Rectal smooth muscle tissue (tissue), 1 donor: ENCODE measurements around the gene DLL4.
A peak's percentile ranks its signal among the peaks of the same experiment; 100 is the strongest.

Experiments
- H3K27ac ChIP-seq: one replicate; pipeline ENCODE4 v1.7.0; 2013; ENCODE audit warnings: low read depth, low read length, inconsistent platforms
- H3K27me3 ChIP-seq: one replicate; pipeline ENCODE4 v1.7.0; 2013; ENCODE audit warnings: low read length; ENCODE audit not compliant: control insufficient read depth, insufficient read depth
- H3K36me3 ChIP-seq: one replicate; pipeline ENCODE4 v1.7.0; 2013; ENCODE audit warnings: low read length; ENCODE audit not compliant: control insufficient read depth, insufficient read depth
- H3K4me1 ChIP-seq: one replicate; pipeline ENCODE4 v1.7.0; 2013; ENCODE audit warnings: low read length; ENCODE audit not compliant: control insufficient read depth, insufficient read depth
- H3K4me3 ChIP-seq: one replicate; pipeline ENCODE4 v1.7.0; 2013; ENCODE audit warnings: low read length
- H3K9ac ChIP-seq: one replicate; pipeline ENCODE4 v1.7.0; 2013; ENCODE audit warnings: low read length

DLL4 gene

DNA sequence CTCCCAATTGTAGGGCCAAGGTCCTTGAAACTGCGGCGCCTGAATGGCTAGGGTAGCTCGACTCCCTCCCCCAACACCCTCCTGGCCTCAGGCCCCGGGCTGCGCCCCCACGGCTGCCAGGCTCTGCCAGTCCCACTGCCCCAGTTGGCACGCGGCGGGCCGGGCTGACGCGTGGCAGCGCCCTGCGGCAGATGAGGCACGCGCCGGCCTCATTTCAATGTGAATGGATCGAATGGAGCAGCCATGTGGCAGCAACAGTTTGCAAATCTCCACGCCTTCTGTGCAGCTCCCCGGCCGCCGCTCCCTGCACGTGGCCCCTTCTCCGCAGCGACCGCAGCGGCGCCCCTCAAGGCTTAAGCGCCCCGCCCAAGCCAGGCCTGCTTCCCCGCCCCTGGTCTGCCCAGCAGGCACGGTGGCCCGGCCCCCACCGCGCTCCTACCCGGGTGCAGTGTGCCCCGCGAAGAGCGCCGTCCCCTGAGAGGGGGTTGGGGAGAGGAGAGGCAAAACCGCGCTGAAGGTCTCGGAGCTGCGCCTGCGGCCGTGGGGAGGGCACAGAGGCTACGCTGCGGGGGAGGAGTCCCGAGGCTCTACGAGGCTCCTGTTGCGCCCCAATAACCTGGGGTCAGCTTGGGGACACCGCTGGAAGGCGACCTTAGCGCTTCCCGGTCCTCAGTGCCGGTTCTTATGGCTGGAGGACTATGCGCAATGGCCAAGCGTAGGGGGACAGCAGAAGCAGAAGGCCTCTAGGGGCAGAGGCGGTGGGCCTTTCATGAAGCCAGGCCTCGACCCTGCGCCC, 3.1 kb upstream of the DLL4 start:
- H3K36me3 ChIP-seq, result no peaks in the 10 kb centered on the region
- peak overlapping the region; percentile 44 for H3K4me3 ChIP-seq
- H3K9ac ChIP-seq, result no peak overlapping the region
- H3K4me1 ChIP-seq, result peaks cover 6% of the 10 kb centered on the region
- H3K27me3 ChIP-seq, result peaks cover 22% of the 10 kb centered on the region
- H3K27ac ChIP-seq, result no peak overlapping the region

DNA sequence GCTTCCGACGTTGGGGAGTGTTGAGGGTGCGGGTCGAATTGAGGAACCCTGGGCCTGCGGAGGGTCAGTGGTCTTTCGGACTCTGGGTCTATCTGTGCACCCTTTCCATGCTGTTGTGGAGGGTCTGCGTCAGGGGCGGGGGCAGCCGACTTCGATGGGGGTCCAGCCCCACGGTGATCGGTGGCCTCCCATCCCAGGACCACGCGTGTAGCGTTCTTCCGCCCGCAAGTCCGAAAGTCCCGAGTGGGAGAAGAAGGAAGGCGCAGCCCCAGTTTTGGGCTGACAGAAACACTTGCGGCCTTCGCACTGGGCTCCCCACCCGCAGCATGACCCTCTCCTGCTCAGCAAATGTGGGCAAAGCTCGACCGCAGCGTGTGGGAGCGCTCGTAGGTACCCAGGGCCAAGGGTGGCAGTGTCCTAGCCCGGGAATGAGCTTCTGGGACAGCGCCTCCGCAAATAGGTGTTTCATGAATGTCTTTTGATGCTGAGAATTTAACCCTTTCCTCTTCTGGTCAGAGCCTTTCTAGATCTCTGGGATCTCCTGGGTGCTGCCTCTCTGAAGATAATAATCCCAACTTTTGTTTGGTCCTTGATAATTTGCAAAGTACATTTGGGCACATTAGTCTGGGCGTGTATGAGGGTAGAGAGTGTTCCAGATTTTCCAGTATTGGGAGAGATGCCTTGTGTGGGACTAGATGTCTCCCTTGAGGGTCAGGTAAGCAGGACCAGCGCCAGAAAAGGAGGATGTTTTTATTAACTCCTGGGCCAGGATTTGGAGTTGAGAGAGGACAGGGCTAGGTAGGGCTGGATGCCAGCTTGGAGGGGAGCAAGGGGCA, 2.3 kb upstream of the DLL4 start:
- H3K4me3 ChIP-seq, result peak overlapping the region; percentile 44
- H3K4me1 ChIP-seq, result peaks cover 6% of the 10 kb centered on the region
- H3K9ac ChIP-seq, result no peak overlapping the region
- no peak overlapping the region for H3K27ac ChIP-seq
- H3K36me3 ChIP-seq, result no peaks in the 10 kb centered on the region
- H3K27me3 ChIP-seq, result peaks cover 29% of the 10 kb centered on the region

DNA sequence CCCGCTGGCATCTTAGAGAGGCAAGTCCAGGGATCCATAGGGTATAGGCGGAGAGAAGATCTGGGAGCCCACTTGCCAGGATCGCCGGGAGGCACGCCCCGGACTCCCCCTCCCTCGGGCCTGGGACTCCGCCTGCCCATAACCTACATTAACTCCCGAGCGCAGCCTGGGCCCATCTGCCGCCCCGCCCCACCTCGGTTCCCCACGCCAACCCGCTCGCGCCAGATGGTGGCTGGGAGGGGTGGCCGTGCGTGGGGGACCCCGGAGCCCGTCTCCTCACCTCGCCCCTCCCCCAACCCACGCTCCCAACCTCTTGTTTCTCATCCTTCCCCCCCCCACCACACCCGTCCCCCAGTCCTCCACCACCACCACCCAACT, 1.7 kb upstream of the DLL4 start:
- Histone ChIP-seq H3K4me1 (peaks cover 6% of the 10 kb centered on the region), H3K36me3 (no peaks in the 10 kb centered on the region), H3K9ac (no peak overlapping the region), H3K27ac (no peak overlapping the region), H3K4me3 (no peak overlapping the region), H3K27me3 (peaks cover 29% of the 10 kb centered on the region)

DNA sequence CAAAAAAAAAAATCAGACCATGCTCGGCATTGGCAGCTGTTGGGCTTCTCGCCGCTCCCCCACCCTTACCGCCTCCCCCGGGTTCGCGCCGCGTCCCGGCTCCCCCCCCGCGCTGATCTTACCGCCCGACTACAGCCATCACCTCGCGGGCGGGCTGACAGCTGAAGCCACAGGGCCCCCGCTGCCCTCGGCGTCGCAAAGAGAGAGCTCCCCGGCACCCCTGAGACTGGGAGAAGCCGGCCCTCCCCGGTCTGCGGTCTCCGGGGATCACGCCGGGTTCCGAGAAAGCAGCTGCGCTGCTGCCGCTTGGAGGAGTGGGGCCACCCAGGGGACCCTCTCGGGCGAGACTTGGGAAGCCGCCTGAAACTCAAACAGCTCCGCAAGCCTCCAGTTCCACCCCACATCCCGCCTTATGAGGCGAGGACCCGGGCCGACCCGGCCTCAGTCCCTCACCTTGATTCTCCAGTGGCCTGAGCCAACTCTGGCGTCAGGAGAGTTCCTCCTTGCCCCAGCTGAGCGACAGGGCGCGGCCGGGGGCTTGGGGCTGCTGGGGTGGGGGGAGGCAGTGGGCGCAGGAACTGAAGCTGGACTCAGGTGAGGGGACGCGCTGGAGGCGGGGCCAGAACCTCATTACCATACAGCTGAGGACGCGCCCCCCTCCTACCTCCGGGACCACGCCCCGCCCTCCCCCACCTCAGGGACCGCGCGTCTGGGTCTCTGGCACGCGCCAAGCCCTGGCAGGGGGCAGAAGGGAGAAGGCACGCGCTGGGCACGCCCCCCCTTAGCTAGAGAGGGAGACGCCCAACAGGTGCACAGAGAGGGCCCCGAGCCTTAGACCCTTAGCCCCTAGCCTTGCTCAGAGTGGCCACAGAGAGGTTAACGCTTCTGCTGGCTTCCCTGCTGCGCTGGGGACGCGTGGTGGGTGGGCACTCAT, 1.0 kb upstream of the DLL4 start:
- H3K4me3 ChIP-seq, result peak overlapping the region; percentile 79
- H3K27ac ChIP-seq, result no peak overlapping the region
- H3K27me3 ChIP-seq, result peaks cover 29% of the 10 kb centered on the region
- no peaks in the 10 kb centered on the region for H3K36me3 ChIP-seq
- no peak overlapping the region for H3K9ac ChIP-seq
- H3K4me1 ChIP-seq, result peaks cover 6% of the 10 kb centered on the region

DNA sequence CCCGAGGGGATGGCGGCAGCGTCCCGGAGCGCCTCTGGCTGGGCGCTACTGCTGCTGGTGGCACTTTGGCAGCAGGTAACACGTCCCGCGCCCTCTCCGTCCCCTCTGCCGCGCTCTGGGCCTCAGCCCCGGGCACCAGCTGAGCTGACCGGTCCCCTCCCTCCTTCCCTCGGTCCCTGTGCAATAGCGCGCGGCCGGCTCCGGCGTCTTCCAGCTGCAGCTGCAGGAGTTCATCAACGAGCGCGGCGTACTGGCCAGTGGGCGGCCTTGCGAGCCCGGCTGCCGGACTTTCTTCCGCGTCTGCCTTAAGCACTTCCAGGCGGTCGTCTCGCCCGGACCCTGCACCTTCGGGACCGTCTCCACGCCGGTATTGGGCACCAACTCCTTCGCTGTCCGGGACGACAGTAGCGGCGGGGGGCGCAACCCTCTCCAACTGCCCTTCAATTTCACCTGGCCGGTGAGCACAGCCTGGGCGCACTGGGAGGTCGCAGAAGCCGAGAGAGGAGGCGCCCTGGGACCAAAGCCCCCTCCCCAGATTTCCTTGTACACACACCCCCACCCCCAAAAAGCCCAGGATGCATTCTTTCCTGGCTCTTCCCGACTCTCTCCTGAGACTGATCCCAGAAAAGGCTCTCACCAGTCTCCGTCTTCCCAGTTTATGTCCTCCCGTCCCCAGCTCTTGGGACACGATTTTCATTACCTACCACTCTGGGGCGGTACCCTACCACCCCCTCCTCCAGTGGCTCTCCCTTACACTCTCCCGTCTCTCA, 705 bp downstream of the DLL4 start:
- H3K4me3 ChIP-seq, result peak overlapping the region; percentile 79
- no peak overlapping the region for H3K27ac ChIP-seq
- H3K4me1 ChIP-seq, result peaks cover 6% of the 10 kb centered on the region
- no peak overlapping the region for H3K9ac ChIP-seq
- H3K27me3 ChIP-seq, result peaks cover 29% of the 10 kb centered on the region
- H3K36me3 ChIP-seq, result no peaks in the 10 kb centered on the region

DNA sequence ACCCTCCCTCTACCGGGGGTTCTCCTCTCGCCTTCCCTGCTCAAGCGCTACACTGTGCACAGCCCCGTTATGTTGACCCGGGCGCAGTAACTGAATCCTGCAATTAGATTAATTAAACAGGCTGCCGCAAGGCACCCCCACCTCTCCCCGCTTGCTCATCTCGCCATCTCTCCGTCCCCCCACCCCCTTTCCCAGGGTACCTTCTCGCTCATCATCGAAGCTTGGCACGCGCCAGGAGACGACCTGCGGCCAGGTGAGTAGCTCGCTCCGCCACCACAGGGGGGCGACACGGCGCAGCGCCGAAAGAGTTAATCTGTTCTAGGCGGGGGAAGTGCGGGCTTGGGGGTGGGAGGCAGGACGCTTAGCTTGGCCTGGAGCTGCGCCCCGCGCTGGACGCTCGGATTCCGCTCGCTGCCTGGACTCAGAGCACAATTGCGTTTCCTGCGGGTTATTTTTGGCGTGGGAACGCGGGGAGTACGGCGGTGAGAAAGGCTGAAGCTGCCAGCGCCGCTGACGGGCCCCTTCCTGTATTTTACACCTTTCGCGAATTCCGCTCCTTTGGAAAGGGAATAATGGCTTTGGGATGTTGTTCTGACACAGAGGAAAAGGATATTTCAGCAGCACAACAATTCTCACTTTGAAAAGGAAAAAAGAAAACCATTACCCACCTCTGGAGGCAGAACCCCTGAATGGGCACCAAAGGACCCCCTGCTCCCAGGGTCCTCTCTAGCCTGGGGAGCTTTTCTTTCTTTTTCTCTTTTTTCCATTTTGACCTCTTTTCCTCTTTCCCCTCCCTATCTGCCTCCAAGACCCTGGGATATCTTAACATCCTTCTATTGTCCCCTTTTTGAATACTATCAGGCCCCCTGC, 1.5 kb downstream of the DLL4 start:
- peaks cover 29% of the 10 kb centered on the region for H3K27me3 ChIP-seq
- no peak overlapping the region for H3K27ac ChIP-seq
- peak overlapping the region; percentile 79 for H3K4me3 ChIP-seq
- H3K36me3 ChIP-seq, result peaks cover 4% of the 10 kb centered on the region
- peaks cover 6% of the 10 kb centered on the region for H3K4me1 ChIP-seq
- no peak overlapping the region for H3K9ac ChIP-seq

DNA sequence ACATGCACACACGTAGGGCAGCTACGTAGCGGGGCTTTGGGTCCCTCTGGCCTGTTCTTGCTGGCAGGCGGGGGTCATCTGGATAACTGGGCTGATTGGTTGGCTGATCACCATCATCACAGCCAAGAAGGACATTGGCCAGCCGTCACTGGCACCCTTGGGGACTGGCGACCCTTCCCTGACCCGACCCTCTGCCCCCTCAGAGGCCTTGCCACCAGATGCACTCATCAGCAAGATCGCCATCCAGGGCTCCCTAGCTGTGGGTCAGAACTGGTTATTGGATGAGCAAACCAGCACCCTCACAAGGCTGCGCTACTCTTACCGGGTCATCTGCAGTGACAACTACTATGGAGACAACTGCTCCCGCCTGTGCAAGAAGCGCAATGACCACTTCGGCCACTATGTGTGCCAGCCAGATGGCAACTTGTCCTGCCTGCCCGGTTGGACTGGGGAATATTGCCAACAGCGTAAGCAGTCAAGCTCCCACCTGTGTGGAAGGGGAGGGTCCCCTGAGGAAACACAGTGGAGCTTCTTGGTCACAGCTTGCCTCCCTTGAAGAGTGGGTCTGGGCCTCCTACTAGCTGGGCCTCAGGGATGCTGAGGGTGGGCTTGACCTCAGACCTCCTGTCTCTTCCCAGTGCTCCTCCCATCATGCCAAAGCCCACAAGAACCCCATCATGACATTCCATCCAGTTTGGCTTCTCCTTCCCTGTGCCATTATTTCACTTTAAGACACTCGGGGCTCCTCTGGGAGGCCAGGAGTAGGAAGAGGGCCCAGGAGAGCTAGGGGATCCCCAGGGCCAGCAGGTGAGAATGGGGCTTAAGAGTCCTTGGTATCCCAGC, 2.4 kb downstream of the DLL4 start:
- peaks cover 25% of the 10 kb centered on the region for H3K27me3 ChIP-seq
- H3K9ac ChIP-seq, result no peak overlapping the region
- peaks cover 4% of the 10 kb centered on the region for H3K36me3 ChIP-seq
- peak overlapping the region; percentile 79 for H3K4me3 ChIP-seq
- peaks cover 6% of the 10 kb centered on the region for H3K4me1 ChIP-seq
- no peak overlapping the region for H3K27ac ChIP-seq

DNA sequence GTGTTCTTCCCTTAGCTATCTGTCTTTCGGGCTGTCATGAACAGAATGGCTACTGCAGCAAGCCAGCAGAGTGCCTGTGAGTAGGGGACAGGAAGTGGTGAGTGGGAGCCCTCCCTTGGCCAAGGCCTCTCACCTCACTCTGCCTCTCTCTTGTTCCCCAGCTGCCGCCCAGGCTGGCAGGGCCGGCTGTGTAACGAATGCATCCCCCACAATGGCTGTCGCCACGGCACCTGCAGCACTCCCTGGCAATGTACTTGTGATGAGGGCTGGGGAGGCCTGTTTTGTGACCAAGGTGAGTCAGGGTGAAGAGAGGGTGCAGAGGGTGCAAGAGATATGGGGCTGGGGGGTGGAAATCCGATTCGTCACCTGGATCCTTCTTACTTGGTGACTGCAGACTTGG, 3.0 kb downstream of the DLL4 start:
- peaks cover 19% of the 10 kb centered on the region for H3K27me3 ChIP-seq
- H3K9ac ChIP-seq, result peak overlapping the region; percentile 17
- H3K27ac ChIP-seq, result no peak overlapping the region
- H3K36me3 ChIP-seq, result peaks cover 4% of the 10 kb centered on the region
- peaks cover 6% of the 10 kb centered on the region for H3K4me1 ChIP-seq
- peak overlapping the region; percentile 79 for H3K4me3 ChIP-seq

DNA sequence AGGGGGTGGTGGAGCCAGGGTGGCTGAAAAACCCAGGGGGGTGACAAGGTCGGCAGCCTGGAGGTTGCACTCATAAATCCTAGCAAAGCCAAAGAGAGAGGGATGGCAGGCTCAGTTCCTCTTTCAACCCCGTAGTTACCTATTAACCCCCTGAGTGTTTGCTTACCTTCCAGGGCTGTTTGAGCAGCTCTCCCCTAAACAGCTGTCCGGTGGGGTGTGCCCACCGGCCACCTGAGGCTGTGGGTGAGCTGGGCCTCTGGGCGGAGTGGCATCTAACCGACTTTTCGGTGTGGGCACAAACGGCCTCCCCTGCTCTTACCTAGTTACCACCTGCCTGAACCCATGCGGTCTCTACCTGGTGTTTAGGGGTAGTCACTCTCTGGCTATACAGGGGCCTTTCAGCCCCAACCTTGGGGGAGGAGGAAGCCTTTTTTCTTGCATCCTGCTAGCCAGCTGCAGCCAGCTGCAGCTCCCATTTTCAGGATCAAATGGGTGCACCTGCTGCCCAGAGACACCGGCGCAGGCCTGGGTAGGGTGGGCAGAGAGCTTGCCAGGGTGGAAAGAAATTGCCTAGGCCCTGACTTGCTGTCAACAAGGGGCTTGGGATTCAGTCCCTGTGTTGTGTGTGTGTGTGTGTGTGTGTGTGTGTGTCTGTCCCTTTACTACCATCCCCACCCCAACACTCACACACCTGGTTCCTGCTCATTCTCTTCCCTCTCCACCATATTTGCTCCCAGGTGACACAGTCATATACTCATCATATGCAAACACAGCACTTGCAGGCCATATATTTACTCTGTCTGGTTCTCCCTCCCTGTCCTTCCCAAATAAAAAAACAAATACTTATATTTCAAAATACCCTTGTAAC, 3.7 kb downstream of the DLL4 start:
- Histone ChIP-seq H3K36me3 (peaks cover 4% of the 10 kb centered on the region), H3K27me3 (peaks cover 15% of the 10 kb centered on the region), H3K4me1 (peaks cover 6% of the 10 kb centered on the region), H3K4me3 (peak overlapping the region; percentile 79), H3K9ac (no peak overlapping the region), H3K27ac (no peak overlapping the region)

DNA sequence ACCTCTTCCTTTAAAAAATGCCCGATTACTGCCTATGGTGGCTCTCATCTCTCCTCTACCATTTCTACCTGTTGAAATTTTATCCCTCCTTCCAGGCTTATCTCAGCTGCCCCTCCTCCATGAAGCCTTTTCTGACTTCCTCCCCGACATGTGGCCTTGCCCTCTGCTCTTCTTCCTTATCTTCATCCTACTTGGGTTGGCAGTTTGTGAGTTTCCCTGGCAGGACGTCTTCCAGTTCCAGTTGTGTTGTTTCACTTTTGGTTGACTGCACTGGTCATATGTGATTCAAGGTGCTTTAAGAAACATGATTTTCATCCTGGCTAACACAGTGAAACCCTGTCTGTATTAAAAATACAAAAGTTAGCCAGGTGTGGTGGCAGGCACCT, 4.4 kb downstream of the DLL4 start:
- H3K4me3 ChIP-seq, result no peak overlapping the region
- H3K4me1 ChIP-seq, result peaks cover 5% of the 10 kb centered on the region
- H3K27ac ChIP-seq, result no peak overlapping the region
- peaks cover 4% of the 10 kb centered on the region for H3K36me3 ChIP-seq
- H3K9ac ChIP-seq, result no peak overlapping the region
- peaks cover 14% of the 10 kb centered on the region for H3K27me3 ChIP-seq
